Keratinocyte (primary cell): ENCODE measurements around the gene KIF14. TPM values are rescaled to one million over a fixed set of nuclear protein-coding genes. Genes with fewer than 3 reads are reported as not detected.

ENCODE experiments used
- DNase-seq: peaks from one replicate; pipeline ENCODE4 v3.0.0-alpha.2; 2011; ENCODE audit warnings: low read depth, missing footprints, low spot score
- FAIRE-seq: peaks from 2 replicates; lab custom pipeline; 2011; peaks lifted over from hg19 to GRCh38; lab: Jason Lieb, UNC
- H2AFZ ChIP-seq: 2 replicates; pipeline ENCODE4 v1.6.0; 2012; ENCODE audit warnings: low read length, control low read depth, inconsistent platforms; ENCODE audit not compliant: control insufficient read depth
- H3K27ac ChIP-seq: 2 replicates; pipeline ENCODE4 v1.5.1; 2011; ENCODE audit warnings: low read length; ENCODE audit not compliant: control insufficient read depth, insufficient read depth
- H3K27me3 ChIP-seq: 3 replicates; pipeline ENCODE4 v1.6.0; 2011; ENCODE audit warnings: low read length; ENCODE audit not compliant: control insufficient read depth, insufficient read depth; ENCODE audit errors: extremely low read depth
- H3K36me3 ChIP-seq, 2 experiments: 2 replicates in 1 of 2; 3 replicates in 1 of 2; pipeline ENCODE4 v1.5.1; 2011; ENCODE audit warnings: low read length in 2 of 2, mild to moderate bottlenecking in 1 of 2; ENCODE audit not compliant: control insufficient read depth in 2 of 2, insufficient read depth in 2 of 2; ENCODE audit errors: extremely low read depth in 1 of 2
- H3K4me1 ChIP-seq: 3 replicates; pipeline ENCODE4 v1.5.1; 2011; ENCODE audit warnings: low read length; ENCODE audit not compliant: control insufficient read depth, insufficient read depth; ENCODE audit errors: extremely low read depth
- H3K4me2 ChIP-seq: 3 replicates; pipeline ENCODE4 v1.6.0; 2011; ENCODE audit warnings: low read depth, low read length; ENCODE audit not compliant: control insufficient read depth, insufficient read depth; ENCODE audit errors: extremely low read depth
- H3K4me3 ChIP-seq, 3 experiments: fragments of 200-600 bp in 1 of 3; sonication (generic) in 1 of 3; 2 replicates in 2 of 3; 3 replicates in 1 of 3; pipeline ENCODE4 v1.5.1; 2011 to 2016; ENCODE audit warnings: low read length in 3 of 3, mild to moderate bottlenecking in 3 of 3, control low read depth in 2 of 3, inconsistent platforms in 1 of 3, low read depth in 1 of 3, mixed read lengths in 1 of 3, mixed run types in 1 of 3, moderate library complexity in 1 of 3; ENCODE audit not compliant: control insufficient read depth in 2 of 3, insufficient read depth in 2 of 3; ENCODE audit errors: extremely low read depth in 1 of 3
- H3K79me2 ChIP-seq: 2 replicates; pipeline ENCODE4 v1.6.0; 2012; ENCODE audit warnings: low read length; ENCODE audit not compliant: control insufficient read depth, insufficient read depth
- H3K9ac ChIP-seq: 3 replicates; pipeline ENCODE4 v1.6.0; 2011; ENCODE audit warnings: low read length; ENCODE audit not compliant: control insufficient read depth, insufficient read depth; ENCODE audit errors: extremely low read depth
- H3K9me1 ChIP-seq: 3 replicates; pipeline ENCODE4 v1.6.0; 2011; ENCODE audit warnings: low read length; ENCODE audit not compliant: control insufficient read depth, insufficient read depth; ENCODE audit errors: extremely low read depth
- H3K9me3 ChIP-seq: 2 replicates; pipeline ENCODE4 v1.5.1; 2012; ENCODE audit warnings: low read depth, low read length; ENCODE audit not compliant: control insufficient read depth
- H4K20me1 ChIP-seq: 3 replicates; pipeline ENCODE4 v1.6.0; 2011; ENCODE audit warnings: low read length; ENCODE audit not compliant: control insufficient read depth, insufficient read depth; ENCODE audit errors: extremely low read depth
- EZH2 ChIP-seq: IDR thresholded peaks from one replicate; pipeline ENCODE4 v1.6.1; 2012; ENCODE audit warnings: inconsistent platforms, mild to moderate bottlenecking, low read length, moderate library complexity
- dilution Hi-C: fragments of 300-500 bp; cut with MboI; formaldehyde crosslinking; loops from one replicate; pipeline ENCODE4 v1.7.0; 2020; ENCODE audit warnings: low sequenced_read_pairs; ENCODE audit not compliant: extremely low pct_ligation_motif_present
- polyA plus RNA-seq, 5 experiments: library from polyadenylated mRNA; depleted of rRNA in 3 of 5; stranded (reverse) in 3 of 5; stranded (forward) in 1 of 5; unstranded in 1 of 5; fragments of >200 nt; gene quantifications; 1 replicate in 1 of 5; 2 replicates in 3 of 5; 3 replicates in 1 of 5; pipeline versions ENCODE4 v1.2.1 to v1.2.3, GENCODE V29; 2011 to 2012; ENCODE audit warnings: missing spikeins in 2 of 5, low read depth in 1 of 5, low replicate concordance in 1 of 5
- TF ChIP-seq, protein P1 (sequence below), 3 experiments: IDR thresholded peaks in 1 of 3; conservative IDR thresholded peaks in 1 of 3; optimal IDR thresholded peaks in 1 of 3; 2 replicates in 2 of 3; 3 replicates in 1 of 3; pipeline versions ENCODE3 to v1.5.1; 2011; ENCODE audit warnings: low read length in 3 of 3, mild to moderate bottlenecking in 3 of 3, moderate library complexity in 2 of 3, control low read depth in 1 of 3, inconsistent platforms in 1 of 3; ENCODE audit not compliant: insufficient read depth in 2 of 3; ENCODE audit errors: extremely low read depth in 1 of 3

The KIF14 gene
- polyA plus RNA-seq, 1 donor (not counting 4 experiments of a cell fraction or from before 2014, with no cell fraction given) = 6.2 TPM

DNA sequence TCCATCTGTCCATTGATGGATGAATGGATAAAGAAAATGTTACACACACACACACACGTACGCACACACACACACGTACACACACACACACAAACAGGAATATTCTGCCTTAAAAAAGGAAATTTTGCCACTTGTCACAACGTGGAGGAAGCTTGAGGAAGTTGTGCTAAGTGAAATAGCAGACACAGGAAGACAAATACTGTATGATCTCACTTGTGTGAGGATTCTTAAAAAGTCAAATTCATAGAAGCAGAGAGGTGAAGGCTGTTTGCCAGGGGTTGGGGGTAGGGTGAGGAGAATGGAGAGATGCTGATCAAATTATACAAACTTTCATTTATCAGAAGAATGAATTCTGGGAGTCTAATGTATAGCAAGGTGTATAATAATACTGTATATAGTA, 73.2 kb downstream of the KIF14 start:
- no peaks in the 10 kb centered on the region for H3K36me3 ChIP-seq
- FAIRE-seq = no peak
- no peaks in the 10 kb centered on the region for H3K79me2 ChIP-seq
- TF ChIP-seq, protein P1, sequence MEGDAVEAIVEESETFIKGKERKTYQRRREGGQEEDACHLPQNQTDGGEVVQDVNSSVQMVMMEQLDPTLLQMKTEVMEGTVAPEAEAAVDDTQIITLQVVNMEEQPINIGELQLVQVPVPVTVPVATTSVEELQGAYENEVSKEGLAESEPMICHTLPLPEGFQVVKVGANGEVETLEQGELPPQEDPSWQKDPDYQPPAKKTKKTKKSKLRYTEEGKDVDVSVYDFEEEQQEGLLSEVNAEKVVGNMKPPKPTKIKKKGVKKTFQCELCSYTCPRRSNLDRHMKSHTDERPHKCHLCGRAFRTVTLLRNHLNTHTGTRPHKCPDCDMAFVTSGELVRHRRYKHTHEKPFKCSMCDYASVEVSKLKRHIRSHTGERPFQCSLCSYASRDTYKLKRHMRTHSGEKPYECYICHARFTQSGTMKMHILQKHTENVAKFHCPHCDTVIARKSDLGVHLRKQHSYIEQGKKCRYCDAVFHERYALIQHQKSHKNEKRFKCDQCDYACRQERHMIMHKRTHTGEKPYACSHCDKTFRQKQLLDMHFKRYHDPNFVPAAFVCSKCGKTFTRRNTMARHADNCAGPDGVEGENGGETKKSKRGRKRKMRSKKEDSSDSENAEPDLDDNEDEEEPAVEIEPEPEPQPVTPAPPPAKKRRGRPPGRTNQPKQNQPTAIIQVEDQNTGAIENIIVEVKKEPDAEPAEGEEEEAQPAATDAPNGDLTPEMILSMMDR (optimal IDR thresholded peaks at IDR 0.05 in 1 of 3, IDR thresholded peaks at IDR 0.05 in 1 of 3, conservative IDR thresholded peaks at IDR 0.05 in 1 of 3; ENCODE audit: extremely low read depth in 1 of 3, insufficient read depth in 2 of 3, low read length in 3 of 3) = no peak
- TF ChIP-seq EZH2 = no peak
- H3K4me1 ChIP-seq = peaks cover 13% of the 10 kb centered on the region
- H3K9me3 ChIP-seq = no peaks in the 10 kb centered on the region
- H3K4me2 ChIP-seq = no peak overlapping the region
- H3K9ac ChIP-seq = no peak overlapping the region
- no peak overlapping the region for H3K27ac ChIP-seq
- H3K27me3 ChIP-seq = no peaks in the 10 kb centered on the region
- no peaks in the 10 kb centered on the region for H4K20me1 ChIP-seq
- H2AFZ ChIP-seq = no peak overlapping the region
- H3K4me3 ChIP-seq = no peak overlapping the region
- DNase-seq = no peak
- H3K9me1 ChIP-seq = no peaks in the 10 kb centered on the region
- dilution Hi-C loops = no loop called here

DNA sequence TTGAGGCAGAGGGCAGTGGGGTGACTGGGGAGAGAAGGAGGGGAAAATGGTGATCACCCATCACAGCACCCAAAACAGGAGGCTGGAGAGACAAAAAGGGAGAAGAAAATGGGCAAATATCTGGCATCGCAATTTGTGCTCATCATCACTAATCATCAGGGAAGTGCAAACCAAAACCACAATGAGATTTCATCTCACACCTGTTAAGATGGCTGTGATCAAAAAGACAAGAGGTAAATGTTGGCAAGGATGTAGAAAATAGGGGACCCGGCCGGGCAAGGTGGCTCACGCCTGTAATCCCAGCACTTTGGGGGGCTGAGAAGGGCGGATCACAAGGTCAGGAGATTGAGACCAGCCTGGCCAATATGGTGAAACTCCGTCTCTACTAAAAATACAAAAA, 74.0 kb downstream of the KIF14 start:
- DNase-seq = no peak

More for the DNA sequence above, 74.0 kb downstream of the KIF14 start:
- Histone ChIP-seq H3K4me3 (no peak overlapping the region), H3K27ac (no peak overlapping the region), H3K9me3 (no peaks in the 10 kb centered on the region), H3K27me3 (no peaks in the 10 kb centered on the region), H3K9me1 (no peaks in the 10 kb centered on the region), H3K36me3 (no peaks in the 10 kb centered on the region), H3K4me1 (peaks cover 13% of the 10 kb centered on the region), H4K20me1 (no peaks in the 10 kb centered on the region), H3K9ac (no peak overlapping the region), H2AFZ (no peak overlapping the region), H3K4me2 (no peak overlapping the region), H3K79me2 (no peaks in the 10 kb centered on the region)
- dilution Hi-C loops = no loop called here
- no peak for FAIRE-seq
- TF ChIP-seq EZH2 = no peak
- TF ChIP-seq, protein P1 (optimal IDR thresholded peaks at IDR 0.05 in 1 of 3, IDR thresholded peaks at IDR 0.05 in 1 of 3, conservative IDR thresholded peaks at IDR 0.05 in 1 of 3; ENCODE audit: extremely low read depth in 1 of 3, insufficient read depth in 2 of 3, low read length in 3 of 3) = no peak
